NCI-H146 treated with DMSO at 0.1 percent for 48 hours (cell line): Measurements from ENCODE around the gene TGFBI.

Source experiments
- DNase-seq: peaks from one replicate; lab custom pipeline; 2025; ENCODE audit not compliant: unreplicated experiment; lab: John Stamatoyannopoulos, UW

TGFBI gene

GRCh38 chr5:136001466-136001981, 27.3 kb upstream of the TGFBI start:
- DNase-seq, result no peak

GRCh38 chr5:136004436-136004835, 24.4 kb upstream of the TGFBI start:
- no peak for DNase-seq

- DNase-seq, result no peak
Measured at GRCh38 chr5:136005476-136005875, 23.3 kb upstream of the TGFBI start.

- no peak for DNase-seq
Measured at GRCh38 chr5:136006164-136006563, 22.6 kb upstream of the TGFBI start.

GRCh38 chr5:136006761-136007251, 22.0 kb upstream of the TGFBI start:
- no peak for DNase-seq

- no peak for DNase-seq
Measured at GRCh38 chr5:136007271-136007670, 21.5 kb upstream of the TGFBI start.

GRCh38 chr5:136011414-136012001, 17.3 kb upstream of the TGFBI start:
- no peak for DNase-seq

GRCh38 chr5:136012041-136012804, 16.6 kb upstream of the TGFBI start:
- DNase-seq, result no peak

- no peak for DNase-seq
Measured at GRCh38 chr5:136013559-136013958, 15.2 kb upstream of the TGFBI start.

GRCh38 chr5:136014049-136015002, 14.5 kb upstream of the TGFBI start:
- no peak for DNase-seq

GRCh38 chr5:136015003-136015375, 13.8 kb upstream of the TGFBI start:
- DNase-seq, result no peak

- DNase-seq, result no peak
Measured at GRCh38 chr5:136015966-136016650, 12.7 kb upstream of the TGFBI start.

GRCh38 chr5:136016945-136017530, 11.8 kb upstream of the TGFBI start:
- DNase-seq, result no peak

GRCh38 chr5:136018814-136019783, 9.7 kb upstream of the TGFBI start:
- no peak for DNase-seq

GRCh38 chr5:136020001-136020382, 8.8 kb upstream of the TGFBI start:
- no peak for DNase-seq

GRCh38 chr5:136020383-136021015, 8.3 kb upstream of the TGFBI start:
- no peak for DNase-seq

GRCh38 chr5:136021016-136021405, 7.8 kb upstream of the TGFBI start:
- DNase-seq, result no peak

- DNase-seq, result no peak
Measured at GRCh38 chr5:136022965-136023364, 5.8 kb upstream of the TGFBI start.
